NT2/D1 (cell line): ENCODE data around the gene MUC6.

Experiments used
- SUZ12 ChIP-seq: IDR thresholded peaks from 2 replicates; pipeline ENCODE4 v1.6.1; 2011; ENCODE audit not compliant: insufficient read length, insufficient read depth; ENCODE audit errors: extremely low read depth
- YY1 ChIP-seq: IDR thresholded peaks from 2 replicates; pipeline ENCODE4 v1.6.1; 2011; ENCODE audit not compliant: insufficient read length, insufficient read depth
- ZNF274 ChIP-seq: IDR thresholded peaks from 2 replicates; pipeline ENCODE4 v1.6.1; 2011; ENCODE audit warnings: mild to moderate bottlenecking, low read depth, low read length

DNA sequence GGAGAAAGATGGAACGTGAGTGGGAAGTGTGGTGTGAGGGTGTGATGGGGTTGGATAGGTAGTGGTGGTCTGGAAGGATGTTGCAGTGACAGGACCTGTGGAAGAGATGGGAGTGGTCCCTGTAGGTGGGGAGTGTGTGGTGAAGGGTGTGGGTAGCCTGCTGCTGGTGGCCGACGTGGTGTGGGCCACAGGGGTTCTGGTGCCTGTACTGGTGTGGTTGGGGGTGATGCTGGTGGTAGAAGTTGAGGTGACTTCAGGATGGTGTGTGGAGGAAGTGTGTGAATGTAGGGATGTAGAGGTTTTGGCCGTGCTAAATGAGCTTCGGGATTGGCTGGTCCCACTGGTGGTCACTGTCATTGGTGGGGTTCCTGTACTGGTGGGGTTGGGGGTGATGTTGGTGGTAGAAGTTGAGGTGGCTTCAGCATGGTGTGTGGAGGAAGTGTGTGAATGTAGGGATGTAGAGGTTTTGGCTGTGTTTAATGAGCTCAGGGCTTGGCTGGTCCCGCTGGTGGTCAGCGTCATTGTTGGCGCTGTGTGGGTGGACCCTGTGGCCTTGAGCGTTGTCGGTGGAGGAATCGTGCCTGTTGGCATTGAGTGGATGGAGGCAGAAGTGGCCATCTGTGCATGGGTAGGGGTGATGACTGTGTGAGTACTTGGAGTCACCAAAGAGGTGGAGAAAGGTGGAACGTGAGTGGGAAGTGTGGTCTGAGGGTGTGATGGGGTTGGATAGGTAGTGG is 19.1 kb downstream of the MUC6 start:
- TF ChIP-seq ZNF274 (no peak), SUZ12 (no peak), YY1 (no peak)
